Measurements from ENCODE around the gene KCTD16.

KCTD16 gene

DNA sequence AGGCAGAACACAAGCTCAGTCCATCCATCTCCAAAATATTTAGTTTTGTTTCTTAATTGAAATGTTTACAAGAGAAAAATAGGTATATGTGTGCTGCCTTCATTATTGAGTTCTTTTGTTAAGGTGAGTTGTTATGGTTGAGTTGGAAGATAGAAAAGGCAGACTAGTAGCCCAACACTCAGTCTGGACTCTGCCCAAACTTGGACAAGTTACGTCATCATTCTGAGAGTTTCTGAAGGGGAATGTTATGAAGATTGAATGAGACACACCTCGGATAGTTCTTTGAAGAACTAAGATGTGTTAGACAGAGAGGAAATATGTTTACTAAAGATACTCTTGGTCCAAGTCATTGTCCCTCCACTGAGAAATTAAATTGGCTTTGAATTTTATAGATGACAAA lies 245.5 kb downstream of the KCTD16 start:
- DNase-seq, result no peak

DNA sequence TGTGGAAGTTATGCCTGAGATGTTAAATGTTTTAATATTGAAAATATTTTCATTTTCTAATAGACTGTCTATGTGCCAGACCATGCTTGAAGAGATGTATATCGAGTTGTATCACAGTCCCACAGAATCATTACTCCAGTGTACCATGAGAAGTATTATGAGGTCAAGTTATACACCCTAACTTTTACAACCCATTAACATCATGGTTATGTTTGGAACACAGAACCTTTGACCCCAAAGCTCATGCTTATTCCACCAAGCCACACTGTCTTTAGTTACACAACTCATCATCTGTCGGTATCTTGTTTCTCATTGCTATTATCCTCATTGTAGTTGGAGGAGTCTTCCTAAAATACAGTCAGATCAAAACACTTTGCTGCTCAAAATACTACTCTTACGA lies 248.0 kb downstream of the KCTD16 start:
- DNase-seq, result no peak

DNA sequence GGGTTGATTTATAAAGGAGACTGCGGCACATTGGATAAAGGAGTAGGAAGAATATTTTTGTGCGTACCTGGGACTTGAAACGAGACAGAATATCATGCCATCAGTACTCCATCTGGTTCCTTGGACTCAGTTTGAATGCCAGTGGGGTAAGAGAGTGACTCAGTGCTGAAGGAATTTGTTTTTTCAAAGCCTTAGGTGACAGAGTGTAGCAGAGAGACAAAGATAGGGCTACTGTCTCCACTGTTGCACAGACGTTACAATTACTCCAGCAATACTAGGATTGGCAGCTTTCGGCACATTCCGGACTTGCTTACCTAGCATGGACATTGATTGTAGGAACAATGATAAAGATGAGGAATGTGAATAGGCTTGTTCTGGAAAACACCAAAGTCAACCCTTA lies 250.7 kb downstream of the KCTD16 start:
- no peak for DNase-seq

DNA sequence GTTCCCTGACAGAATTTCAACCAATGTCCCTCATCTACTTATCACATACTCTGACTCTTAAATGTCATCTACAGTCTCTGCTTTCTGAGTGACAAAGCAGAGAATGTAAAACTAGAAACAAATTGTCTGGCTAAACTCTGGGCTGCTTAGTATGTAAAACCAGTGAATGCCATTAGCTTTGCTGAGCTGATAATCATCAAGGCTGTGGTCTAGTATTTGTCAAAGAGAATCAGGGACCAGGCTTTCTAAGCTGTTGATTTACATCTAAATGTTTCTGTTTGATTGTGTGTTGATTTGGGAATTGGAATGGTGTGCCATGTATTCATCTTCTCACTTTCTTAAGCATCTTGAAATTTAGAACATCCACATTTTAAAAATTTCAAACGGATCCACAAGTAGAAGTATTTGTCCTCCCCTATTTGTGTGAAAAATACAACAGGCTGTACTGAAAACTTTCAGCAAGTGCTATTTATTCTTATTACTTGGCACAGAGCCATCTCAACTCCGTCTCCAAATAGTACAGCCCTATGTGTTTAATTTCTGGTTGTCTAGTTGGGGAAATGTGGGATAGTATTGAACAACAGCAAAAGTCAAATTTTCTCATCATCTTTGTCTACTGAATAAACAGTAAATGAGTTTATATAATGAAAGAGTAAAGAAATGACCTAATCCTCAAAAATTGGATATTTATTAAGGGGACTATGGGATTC lies 251.5 kb downstream of the KCTD16 start:
- DNase-seq, result no peak

DNA sequence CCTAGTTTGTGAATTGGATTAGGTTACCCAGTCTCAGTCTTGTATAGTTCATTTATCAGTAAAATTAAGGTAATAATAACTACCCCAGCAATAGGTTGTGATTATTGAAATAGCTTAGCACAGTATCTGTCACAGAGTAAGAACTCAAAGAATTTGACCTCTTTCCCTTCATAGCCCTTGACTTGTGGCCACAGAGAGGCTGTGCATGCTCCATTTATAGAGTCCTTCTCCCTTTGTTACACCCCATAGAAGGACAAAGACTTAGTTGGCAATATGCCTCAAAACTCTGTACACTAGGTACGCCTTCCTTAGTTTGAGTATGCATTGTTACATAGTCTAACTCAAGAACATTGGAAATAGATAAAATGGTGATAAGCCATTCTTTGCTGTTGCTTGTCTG lies 257.2 kb downstream of the KCTD16 start:
- DNase-seq, result no peak

- DNase-seq, result no peak
Observed at GRCh38 chr5:144428326-144428725, 257.7 kb downstream of the KCTD16 start.

GRCh38 chr5:144429405-144429804 lies 258.7 kb downstream of the KCTD16 start:
- no peak for DNase-seq

GRCh38 chr5:144429905-144430304 lies 259.2 kb downstream of the KCTD16 start:
- no peak for DNase-seq

DNA sequence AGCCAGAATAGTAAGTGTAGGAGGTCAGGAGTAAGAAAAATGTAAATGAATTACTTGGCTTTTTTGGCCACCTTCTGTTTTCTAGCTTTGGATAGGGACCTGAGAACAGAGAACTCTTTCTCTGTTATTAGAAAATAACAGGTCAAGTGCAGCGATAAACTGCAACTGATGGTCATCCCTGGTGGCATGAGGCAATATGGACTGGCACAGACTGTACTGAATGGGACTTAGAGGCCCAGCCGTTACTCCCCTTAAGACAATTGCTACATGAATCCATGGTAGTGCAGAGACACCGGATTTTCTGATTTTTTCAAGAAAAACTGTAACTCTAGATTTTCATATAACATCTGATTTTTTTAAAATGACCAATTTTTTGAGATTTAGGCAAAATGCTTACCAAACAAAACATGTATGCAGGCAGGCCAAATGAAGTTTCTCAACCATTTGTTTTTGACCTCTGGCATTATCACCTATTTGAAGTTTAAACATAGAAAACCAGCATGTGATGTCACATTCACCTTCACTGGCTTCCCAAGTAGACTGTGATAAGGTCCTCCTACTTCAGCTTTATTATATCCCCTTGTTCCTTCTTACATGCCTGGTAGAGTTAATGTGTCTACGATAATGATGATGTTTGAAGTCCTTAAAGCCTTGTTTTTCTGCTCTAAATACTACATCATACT lies 262.6 kb downstream of the KCTD16 start:
- no peak for DNase-seq

GRCh38 chr5:144433893-144434292 lies 263.2 kb downstream of the KCTD16 start:
- DNase-seq, result no peak

- no peak for DNase-seq
Observed at GRCh38 chr5:144436007-144436406, 265.3 kb downstream of the KCTD16 start.

DNA sequence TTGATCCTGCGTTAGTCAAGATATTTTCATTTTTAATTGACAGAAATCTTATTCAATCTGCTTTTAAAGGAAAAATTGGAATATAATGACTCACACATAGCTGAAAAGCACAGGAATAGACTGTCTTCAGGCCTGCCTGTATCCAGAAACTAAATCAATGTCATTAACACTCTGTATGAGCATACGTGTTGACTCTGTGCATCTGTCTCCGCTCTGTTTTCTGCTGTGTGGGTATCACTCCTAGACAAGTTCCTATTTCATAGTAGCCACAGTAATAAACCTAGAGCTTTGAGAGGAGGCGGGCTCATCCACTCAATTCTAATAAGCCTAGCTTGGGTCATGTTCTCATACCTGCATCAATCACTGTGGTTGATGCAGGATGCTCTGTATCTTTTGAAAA lies 267.6 kb downstream of the KCTD16 start:
- DNase-seq, result no peak

DNA sequence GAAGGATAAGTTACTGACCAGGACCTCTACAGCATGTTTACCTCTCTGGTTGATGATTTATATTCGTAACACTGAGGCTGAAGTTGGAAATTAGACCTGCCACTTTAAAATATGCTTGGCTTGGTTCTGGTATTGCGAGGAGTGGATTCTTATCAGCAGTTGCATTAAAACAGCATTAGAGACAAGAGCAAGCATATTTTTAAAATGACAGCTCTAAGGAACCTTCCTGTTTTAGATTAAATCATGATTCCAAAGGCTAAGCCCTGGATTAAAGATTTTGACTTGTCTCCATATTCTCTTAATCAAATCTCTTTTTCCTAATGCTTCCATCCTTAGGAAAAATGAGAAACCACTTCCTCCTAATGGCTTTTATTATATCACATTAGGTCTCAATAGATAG lies 277.8 kb downstream of the KCTD16 start:
- DNase-seq, result no peak

DNA sequence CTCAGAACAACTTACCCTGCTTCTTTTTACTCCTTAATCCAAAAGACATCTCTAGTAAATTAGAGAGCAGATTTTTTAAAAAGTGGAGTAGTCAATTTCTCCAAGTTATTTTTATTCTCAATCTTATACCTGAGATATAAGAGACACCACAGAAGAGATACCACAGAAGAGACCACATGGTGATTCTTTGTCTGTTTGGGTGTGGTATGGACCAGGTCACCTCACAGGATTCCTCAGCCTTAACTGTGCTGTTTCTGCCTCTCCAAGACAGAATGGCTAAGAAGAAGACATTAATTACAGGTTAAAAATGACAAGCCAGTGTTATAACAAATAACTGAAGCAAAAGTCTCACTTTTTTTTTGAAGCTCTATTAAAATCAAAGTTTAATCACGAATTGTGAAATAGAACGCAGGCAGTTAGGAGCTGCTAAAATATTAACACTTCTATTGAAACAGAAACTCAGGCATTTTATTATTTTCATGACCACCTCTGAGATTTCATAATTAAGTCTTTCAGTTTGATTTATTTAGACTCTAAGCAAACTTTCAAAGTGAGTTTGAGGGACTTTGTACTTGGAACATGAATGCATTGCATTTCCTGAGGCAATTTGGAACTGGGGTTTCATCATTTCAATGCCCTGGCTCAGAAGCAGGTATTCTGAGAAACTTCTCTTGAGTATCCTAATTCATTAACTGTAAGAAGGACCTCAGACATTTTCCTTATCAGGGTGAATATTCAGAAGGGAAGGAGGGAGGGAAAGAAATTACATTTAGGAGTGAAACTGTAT lies 280.7 kb downstream of the KCTD16 start:
- DNase-seq, result no peak

GRCh38 chr5:144453753-144454152 lies 283.1 kb downstream of the KCTD16 start:
- DNase-seq, result no peak

- DNase-seq, result no peak
Observed at GRCh38 chr5:144457160-144457559, 286.5 kb downstream of the KCTD16 start.

DNA sequence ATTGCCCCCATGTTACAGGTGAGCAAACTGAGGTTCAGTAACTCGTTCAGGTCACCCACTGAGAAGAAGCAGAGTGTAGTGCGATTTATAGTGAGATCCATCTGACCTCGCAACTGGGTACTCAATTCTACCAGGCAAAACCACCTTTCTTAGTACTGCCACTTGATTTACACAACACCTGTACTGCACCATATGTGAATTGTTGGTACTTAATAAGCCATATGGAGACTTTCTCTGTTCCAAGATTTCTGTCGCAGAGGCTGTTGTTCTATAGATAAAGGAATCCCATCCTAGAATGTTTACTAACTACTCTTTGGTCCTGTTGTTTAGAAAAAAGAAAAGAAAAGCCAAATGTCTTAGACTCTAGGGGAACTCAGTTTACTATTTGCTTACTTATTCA lies 287.5 kb downstream of the KCTD16 start:
- DNase-seq, result no peak

- no peak for DNase-seq
Observed at GRCh38 chr5:144460600-144460999, 289.9 kb downstream of the KCTD16 start.

DNA sequence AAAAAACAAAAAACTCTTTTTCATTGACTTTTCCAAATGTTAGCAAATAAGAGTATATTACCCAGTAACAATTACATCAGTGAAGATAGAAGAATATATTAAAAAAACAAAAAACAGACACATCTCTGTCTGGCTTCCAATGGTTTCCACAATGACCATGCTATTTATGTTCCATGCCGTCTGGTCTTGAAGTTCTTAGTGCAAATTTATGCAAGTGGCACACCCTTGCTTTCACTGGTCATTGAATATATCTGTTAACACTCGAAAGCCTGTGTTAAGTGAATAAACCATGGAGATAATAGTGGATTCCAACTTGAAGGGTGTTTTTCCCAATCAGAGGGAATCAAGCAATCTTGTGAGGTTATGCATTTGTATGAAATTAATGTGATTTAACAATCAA lies 291.9 kb downstream of the KCTD16 start:
- DNase-seq, result no peak

GRCh38 chr5:144463481-144464223 lies 293.0 kb downstream of the KCTD16 start:
- no peak for DNase-seq

DNA sequence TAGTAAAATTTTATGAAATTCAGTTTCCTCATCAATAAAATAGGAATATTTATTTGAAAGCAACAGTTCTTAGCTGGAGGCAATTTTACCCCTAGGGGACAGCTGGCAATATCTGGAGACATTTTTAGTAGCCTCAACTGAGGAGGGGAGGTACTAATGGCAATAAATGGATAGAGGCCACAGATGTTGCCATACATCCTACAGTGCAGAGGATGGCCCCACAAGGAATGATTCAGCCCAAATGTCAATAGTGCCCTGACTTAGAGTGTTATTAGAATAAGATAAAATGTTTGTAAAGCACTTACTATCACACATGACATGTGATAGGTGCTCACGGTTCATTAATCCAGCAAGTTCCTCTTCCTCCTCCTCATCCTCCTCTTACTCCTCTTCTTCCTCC lies 293.6 kb downstream of the KCTD16 start:
- no peak for DNase-seq

DNA sequence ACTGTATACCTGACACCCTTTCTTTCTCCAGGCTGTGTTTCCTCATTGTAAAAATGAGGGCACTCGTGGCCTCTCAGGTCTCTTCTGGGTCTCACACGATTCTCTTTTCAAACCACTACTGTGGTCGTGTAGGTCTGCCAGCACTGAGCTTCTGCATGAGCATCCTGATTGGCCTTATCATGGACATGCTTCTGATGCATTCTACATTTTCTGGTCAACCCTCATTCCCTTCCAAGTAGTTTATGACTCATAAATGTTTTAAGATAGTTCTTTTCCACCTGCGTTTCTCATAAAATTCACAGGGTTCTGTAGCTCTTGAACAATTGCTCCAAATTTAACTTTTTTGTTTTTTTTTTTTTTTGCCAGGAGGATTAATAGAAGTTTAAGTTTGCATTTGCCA lies 294.8 kb downstream of the KCTD16 start:
- no peak for DNase-seq

- no peak for DNase-seq
Observed at GRCh38 chr5:144467792-144468191, 297.1 kb downstream of the KCTD16 start.
